ACHN (cell line): ENCODE data around the gene DPEP1.
A peak's percentile ranks its signal among the peaks of the same experiment; 100 is the strongest.

Source experiments
- DNase-seq: peaks from one replicate; pipeline ENCODE4 v3.0.0-alpha.2; 2015
- in situ Hi-C: cut with HindIII; loops from 2 replicates; pipeline ENCODE4 v1.10.0; 2017; ENCODE audit warnings: low sequenced_read_pairs, low pct_ligation_motif_present, low pct_unique_long_range_greater_than_20kb

Gene DPEP1

DNA sequence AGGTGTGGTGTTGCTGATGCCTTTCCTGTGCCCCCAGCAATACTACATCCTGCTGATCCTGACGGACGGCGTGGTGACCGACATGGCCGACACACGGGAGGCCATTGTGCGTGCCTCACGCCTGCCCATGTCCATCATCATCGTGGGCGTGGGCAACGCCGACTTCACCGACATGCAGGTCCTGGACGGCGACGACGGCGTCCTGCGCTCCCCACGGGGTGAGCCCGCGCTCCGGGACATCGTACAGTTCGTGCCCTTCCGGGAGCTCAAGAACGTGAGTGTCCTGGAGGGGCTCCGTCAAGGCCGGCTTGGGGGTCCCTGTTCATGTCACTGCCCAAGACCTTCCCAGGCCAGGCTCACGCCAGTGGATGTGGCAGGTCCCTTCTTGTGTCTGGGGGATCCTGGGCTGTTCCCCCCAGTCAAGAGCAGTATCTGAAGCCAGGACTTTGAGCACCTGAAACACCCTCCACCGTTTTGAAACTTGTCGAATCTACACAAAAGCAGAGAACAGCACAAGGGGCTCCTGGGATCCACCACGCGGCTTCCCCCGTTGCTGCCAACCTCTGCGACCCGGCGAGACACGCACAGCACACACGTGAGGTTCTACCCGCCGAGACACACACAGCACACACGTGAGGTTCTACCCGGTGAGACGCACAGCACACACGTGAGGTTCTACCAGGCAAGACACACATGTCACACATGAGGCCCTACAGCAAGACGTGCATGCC lies 17.9 kb upstream of the DPEP1 start:
- in situ Hi-C loops = no loop called here
- no peak for DNase-seq

DNA sequence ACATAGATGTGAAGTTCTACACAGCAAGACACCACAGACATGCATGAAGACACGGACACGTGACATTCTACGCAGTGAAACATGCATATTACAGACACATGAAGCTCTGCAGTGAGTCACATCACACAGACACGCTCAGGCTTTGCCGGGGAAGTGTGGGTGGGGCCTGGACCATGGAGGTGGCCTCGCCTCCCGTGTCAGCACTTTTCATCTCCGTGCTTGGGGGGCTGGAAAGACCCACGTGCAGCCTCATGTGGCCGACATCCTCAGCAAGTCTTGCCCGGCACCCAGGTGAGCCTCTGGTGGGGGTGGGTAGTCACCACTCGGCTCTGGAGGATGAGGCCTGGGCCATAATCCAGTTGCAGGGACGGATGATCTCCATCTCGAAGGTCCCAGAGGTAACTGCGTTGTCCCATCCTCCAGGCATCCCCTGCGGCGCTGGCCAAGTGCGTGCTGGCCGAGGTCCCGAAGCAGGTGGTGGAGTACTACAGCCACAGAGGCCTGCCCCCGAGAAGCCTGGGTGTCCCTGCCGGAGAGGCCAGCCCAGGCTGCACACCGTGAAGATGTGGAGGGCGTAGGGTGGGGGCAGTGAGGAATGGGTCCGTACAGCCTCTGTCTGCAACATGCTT lies 17.3 kb upstream of the DPEP1 start:
- no peak for DNase-seq
- in situ Hi-C loops = no loop called here

DNA sequence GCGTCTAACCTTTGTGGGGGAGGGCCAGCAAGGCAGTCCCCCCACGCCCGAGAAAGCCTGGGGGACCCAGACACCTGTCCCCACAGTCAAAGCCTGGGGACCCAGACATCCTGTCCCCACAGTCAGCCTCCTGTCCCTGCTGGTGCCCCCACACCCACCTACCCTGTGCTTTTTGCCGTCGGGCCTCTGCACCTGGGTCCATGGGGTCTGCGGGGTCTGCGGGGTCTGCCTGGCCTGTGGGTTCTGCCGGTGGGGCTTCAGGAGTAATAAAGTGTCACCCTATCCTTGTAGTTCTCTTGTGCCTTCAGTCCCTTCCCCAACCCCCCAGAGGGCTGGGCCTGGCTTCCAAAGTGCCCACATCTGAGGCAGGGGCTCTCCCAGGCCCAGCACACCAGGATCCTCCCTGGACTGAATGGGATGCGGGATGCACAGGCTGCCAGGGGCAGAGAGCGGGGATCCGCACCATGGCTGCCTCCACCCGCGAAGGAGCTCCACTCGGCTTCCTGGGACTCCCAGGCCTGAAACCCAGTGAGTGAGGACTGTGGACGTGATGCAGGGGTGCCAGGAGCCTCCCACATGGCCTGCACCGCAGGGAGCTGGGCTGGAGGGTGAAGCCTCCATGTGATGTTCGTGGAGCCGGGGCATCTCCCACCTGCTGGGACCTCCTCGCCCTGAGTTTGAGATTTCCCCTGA lies 16.3 kb upstream of the DPEP1 start:
- in situ Hi-C loops = no loop called here
- no peak for DNase-seq

DNA sequence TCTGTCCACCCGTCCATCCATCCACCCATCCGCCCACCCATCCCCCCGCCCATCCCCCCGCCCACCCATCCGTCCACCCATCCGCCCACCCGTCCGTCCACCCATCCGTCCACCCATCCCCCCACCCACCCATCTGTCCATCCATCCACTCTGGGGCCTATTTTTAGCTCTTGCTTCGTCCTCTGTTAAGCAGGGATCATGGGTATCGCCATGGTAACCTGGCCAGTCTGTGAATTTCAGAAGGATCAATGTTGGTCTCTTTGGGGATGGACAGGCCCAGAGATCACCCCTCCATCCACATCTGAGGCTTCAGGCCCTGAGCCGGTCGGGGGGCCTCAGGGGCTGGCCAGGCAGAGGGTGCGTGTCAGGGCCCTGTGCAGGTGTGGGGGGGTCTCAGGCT lies 15.2 kb upstream of the DPEP1 start:
- peak; percentile 49 for DNase-seq
- in situ Hi-C loops = no loop called here

- peak; percentile 74 for DNase-seq
- in situ Hi-C loops = no loop called here
Observed at GRCh38 chr16:89599451-89599858, 14.0 kb upstream of the DPEP1 start.

DNA sequence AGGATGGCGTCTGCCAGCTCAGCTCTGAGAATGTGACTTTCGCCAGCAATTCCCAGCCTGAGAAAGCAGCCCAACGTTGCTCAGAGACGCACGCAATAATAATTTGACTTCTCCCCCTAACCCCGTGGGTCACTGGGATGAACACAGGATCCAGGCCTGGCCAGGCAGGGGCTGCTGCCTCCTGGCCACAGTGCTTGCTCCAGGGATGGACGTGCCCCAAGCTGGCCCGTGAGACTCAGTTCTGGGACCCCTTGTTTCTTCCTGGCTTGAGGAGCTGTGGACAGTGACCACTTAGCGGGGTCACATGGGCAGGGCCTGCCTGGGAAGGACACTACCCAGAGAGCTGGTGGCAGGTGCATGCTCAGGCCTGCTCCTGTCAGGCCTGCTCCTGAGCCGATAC lies 13.5 kb upstream of the DPEP1 start:
- in situ Hi-C loops = no loop called here
- DNase-seq = no peak

- no peak for DNase-seq
- in situ Hi-C loops = no loop called here
Observed at GRCh38 chr16:89600427-89600826, 13.0 kb upstream of the DPEP1 start.

DNA sequence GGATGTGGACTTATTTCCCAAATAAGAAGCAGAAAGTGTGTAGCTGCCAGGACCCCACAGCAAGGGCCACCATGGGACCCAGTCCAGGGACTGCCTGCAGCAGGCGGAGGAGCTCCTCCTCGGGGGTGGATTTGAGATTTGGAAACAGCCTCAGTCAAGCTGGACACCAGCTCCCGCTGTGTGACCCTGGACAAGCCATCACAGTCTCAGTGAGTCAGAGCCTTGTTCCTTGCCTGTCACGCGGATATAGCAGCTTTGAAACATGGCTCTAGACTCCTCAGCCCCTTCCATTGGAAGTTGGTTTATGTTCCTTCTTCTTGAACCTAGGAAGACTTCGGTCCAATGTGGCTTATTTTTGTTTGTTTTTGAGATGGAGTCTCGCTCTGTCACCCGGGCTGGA lies 12.5 kb upstream of the DPEP1 start:
- in situ Hi-C loops = no loop called here

DNA sequence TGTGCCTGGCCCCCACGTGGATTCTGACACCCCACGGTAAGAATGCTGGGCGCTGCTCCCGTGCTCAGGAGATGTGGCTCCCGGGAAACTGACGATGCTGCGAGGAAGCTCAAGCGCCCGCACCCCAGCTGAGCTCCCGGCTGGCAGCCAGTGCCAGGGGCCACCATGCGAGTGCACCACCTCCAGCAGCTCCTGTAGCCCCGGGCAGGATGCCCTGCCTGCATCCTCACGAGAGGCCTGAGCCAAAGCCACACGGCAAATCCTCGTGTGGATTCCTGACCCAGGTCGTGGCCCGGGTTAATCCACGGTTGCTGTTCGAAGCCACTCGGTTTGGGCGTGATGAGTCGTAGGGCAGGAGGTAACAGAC lies 11.6 kb upstream of the DPEP1 start:
- DNase-seq = no peak
- in situ Hi-C loops = no loop called here

More for the DNA sequence above, 12.5 kb upstream of the DPEP1 start:
- DNase-seq = no peak

- in situ Hi-C loops = no loop called here
- peak; percentile 87 for DNase-seq
Observed at GRCh38 chr16:89602273-89602951, 11.0 kb upstream of the DPEP1 start.

DNA sequence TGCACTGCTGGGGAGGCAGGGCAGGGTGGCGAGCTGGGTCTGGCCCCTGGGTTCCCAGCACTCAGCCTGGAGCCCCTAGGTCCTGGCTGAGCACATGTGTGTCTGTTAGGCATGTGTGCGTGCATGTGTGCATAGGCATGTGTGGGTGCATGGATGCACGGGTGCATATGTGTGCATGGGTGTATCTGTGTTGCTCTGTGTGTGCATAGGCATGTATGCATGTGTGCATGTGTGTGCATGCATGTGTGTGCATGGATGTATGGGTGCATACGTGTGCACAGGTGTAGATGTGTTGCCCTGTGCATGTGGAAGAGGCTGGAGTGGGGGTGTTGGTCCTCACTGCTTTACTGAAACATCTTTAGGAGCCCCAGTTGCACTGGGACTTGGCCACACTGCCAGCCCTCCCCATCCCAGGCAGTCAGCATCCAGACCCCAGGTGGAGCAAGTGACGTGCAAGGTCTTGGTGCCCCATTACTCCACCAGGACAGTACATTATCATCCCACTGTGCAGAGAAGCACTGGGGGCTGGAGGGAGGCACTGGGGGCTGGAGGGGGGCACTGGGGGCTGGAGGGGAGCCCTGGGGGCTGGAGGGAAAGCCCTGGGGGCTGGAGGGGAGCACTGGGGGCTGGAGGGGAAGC lies 10.4 kb upstream of the DPEP1 start:
- in situ Hi-C loops = no loop called here

DNA sequence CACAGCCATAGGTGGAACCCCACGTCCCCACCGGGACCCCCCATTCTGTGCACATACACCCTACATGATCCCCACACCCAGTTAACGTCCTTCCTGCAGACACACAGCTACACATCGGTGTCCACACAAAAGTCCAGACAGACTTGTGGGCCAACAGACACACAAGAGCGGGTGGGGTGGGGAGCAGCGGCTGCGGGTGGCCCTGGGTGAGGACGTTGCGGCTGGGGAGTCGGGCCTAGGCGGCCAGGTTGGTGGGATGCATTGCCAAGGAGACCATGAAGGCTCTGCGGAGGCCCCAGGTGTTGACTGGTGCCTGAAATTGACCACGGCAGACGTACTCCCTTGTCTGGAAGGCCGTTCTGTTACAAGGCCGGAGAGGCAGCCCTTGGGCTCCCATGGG lies 8.7 kb upstream of the DPEP1 start:
- no peak for DNase-seq
- in situ Hi-C loops = no loop called here

More for the DNA sequence above, 10.4 kb upstream of the DPEP1 start:
- no peak for DNase-seq

GRCh38 chr16:89605186-89605970 lies 8.1 kb upstream of the DPEP1 start:
- in situ Hi-C loops = no loop called here
- DNase-seq = no peak

GRCh38 chr16:89606006-89606405 lies 7.4 kb upstream of the DPEP1 start:
- in situ Hi-C loops = no loop called here
- no peak for DNase-seq

- in situ Hi-C loops = no loop called here
Observed at GRCh38 chr16:89607453-89607852, 6.0 kb upstream of the DPEP1 start.

DNA sequence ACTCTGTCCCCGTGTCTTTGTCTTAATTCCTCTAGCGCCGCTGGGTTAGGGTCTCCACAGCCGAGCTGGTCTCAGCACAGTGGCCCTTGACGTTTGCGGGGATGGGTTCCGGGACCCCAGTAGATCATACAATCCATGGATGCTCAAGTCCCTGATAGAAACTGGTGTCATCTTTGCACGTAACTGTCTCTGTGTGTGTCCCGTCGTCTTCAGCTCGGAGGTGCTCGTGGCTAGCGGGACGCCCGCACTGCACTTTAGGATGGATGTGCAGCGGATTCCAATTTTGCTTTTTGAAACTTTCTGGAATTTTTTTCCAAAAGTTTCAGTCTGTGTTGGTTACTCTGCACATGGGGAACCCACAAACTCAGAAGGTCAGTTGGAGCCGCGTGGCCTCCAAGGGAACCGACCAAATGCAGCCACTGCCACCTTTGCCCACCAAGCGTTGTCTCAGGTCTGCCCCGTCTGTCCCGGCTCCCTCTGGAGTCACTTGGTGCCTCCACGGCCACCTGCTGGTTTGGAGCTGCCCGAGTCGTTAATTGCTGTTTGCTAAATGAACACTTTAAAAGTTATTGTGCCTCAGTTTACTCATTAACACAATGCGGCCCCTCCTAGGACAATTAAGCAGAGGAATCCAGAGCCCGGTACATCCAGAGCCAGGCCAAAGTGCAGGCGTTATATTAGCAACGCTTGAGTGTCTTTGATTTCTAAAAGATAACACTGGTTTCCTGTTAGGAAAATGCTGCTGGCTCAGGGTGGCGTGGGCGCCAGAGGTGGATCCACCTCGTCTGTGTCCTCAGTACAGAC lies 5.3 kb upstream of the DPEP1 start:
- in situ Hi-C loops = no loop called here
- DNase-seq = no peak

More at GRCh38 chr16:89607453-89607852, 6.0 kb upstream of the DPEP1 start:
- no peak for DNase-seq

GRCh38 chr16:89610108-89610453 lies 3.4 kb upstream of the DPEP1 start:
- in situ Hi-C loops = no loop called here
- DNase-seq = no peak
